WTC11 (cell line): ENCODE measurements around the gene PKHD1.

ENCODE experiments used
- CREB1 ChIP-seq: sonication (generic); formaldehyde crosslinking; IDR thresholded peaks from 2 replicates; pipeline ENCODE4 v1.8.0; 2023; ENCODE audit warnings: mild to moderate bottlenecking, missing genetic modification reagents
- TEAD4 ChIP-seq: sonication (generic); formaldehyde crosslinking; IDR thresholded peaks from 2 replicates; pipeline ENCODE4 v1.8.0; 2022; ENCODE audit warnings: mild to moderate bottlenecking, missing genetic modification reagents
- ZNF263 ChIP-seq: sonication (generic); formaldehyde crosslinking; IDR thresholded peaks from 2 replicates; pipeline ENCODE4 v1.8.1; 2022; ENCODE audit warnings: low read depth, mild to moderate bottlenecking, moderate library complexity, missing genetic modification reagents
- TF ChIP-seq, protein P1 (sequence below): sonication (generic); formaldehyde crosslinking; IDR thresholded peaks from 2 replicates; pipeline ENCODE4 v1.8.1; 2023; ENCODE audit warnings: mild to moderate bottlenecking, missing genetic modification reagents, moderate library complexity
- TF ChIP-seq, protein P2 (sequence below): fragments of 200-600 bp; IDR thresholded peaks from 2 replicates; pipeline ENCODE4 v1.8.0; 2022; ENCODE audit warnings: antibody characterized with exemption
- TF ChIP-seq, protein P3 (sequence below): sonication (generic); formaldehyde crosslinking; IDR thresholded peaks from 2 replicates; pipeline ENCODE4 v1.8.1; 2023; ENCODE audit warnings: mild to moderate bottlenecking, missing genetic modification reagents
- TF ChIP-seq, protein P4 (sequence below): sonication (generic); formaldehyde crosslinking; conservative IDR thresholded peaks from 2 replicates; pipeline ENCODE4 v1.8.1; 2022; ENCODE audit warnings: mild to moderate bottlenecking, missing genetic modification reagents
- TF ChIP-seq, protein P5 (sequence below): sonication (generic); formaldehyde crosslinking; IDR thresholded peaks from 2 replicates; pipeline ENCODE4 v1.8.1; 2022; ENCODE audit warnings: mild to moderate bottlenecking, missing genetic modification reagents, moderate library complexity, borderline replicate concordance
- TF ChIP-seq, protein P6 (sequence below): sonication (generic); formaldehyde crosslinking; IDR thresholded peaks from 2 replicates; pipeline ENCODE4 v1.8.0; 2022; ENCODE audit warnings: mild to moderate bottlenecking, missing genetic modification reagents
- TF ChIP-seq, protein P7 (sequence below): sonication (generic); formaldehyde crosslinking; IDR thresholded peaks from 2 replicates; pipeline ENCODE4 v1.8.0; 2022; ENCODE audit warnings: mild to moderate bottlenecking, missing genetic modification reagents

DNA sequence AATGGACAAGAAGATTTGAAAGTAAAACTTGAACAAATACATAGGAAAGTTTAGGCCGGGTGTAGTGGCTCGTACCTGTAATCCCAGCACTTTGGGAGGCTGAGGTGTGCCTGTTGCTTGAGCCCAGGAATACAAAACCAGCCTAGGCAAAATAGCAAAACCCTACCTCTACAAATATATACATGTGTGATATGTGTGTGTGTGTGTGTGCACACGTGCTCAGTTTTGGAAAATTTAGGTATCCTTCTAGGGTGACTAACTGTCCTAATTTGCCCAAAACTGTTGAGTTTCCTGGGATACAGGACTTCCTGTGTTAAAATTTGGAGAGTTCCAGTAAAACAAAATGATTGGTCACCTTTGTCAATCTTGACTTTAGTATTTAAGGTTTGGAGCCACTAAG, 503.2 kb downstream of the PKHD1 start:
- TF ChIP-seq, protein P1, sequence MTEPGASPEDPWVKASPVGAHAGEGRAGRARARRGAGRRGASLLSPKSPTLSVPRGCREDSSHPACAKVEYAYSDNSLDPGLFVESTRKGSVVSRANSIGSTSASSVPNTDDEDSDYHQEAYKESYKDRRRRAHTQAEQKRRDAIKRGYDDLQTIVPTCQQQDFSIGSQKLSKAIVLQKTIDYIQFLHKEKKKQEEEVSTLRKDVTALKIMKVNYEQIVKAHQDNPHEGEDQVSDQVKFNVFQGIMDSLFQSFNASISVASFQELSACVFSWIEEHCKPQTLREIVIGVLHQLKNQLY (CRISPR knock-in tag): no peak
- TF ChIP-seq, protein P2, sequence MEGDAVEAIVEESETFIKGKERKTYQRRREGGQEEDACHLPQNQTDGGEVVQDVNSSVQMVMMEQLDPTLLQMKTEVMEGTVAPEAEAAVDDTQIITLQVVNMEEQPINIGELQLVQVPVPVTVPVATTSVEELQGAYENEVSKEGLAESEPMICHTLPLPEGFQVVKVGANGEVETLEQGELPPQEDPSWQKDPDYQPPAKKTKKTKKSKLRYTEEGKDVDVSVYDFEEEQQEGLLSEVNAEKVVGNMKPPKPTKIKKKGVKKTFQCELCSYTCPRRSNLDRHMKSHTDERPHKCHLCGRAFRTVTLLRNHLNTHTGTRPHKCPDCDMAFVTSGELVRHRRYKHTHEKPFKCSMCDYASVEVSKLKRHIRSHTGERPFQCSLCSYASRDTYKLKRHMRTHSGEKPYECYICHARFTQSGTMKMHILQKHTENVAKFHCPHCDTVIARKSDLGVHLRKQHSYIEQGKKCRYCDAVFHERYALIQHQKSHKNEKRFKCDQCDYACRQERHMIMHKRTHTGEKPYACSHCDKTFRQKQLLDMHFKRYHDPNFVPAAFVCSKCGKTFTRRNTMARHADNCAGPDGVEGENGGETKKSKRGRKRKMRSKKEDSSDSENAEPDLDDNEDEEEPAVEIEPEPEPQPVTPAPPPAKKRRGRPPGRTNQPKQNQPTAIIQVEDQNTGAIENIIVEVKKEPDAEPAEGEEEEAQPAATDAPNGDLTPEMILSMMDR: no peak
- TF ChIP-seq, protein P3, sequence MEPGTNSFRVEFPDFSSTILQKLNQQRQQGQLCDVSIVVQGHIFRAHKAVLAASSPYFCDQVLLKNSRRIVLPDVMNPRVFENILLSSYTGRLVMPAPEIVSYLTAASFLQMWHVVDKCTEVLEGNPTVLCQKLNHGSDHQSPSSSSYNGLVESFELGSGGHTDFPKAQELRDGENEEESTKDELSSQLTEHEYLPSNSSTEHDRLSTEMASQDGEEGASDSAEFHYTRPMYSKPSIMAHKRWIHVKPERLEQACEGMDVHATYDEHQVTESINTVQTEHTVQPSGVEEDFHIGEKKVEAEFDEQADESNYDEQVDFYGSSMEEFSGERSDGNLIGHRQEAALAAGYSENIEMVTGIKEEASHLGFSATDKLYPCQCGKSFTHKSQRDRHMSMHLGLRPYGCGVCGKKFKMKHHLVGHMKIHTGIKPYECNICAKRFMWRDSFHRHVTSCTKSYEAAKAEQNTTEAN (CRISPR knock-in tag): no peak
- TF ChIP-seq, protein P4, sequence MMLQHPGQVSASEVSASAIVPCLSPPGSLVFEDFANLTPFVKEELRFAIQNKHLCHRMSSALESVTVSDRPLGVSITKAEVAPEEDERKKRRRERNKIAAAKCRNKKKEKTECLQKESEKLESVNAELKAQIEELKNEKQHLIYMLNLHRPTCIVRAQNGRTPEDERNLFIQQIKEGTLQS (CRISPR knock-in tag): no peak
- TF ChIP-seq, protein P5, sequence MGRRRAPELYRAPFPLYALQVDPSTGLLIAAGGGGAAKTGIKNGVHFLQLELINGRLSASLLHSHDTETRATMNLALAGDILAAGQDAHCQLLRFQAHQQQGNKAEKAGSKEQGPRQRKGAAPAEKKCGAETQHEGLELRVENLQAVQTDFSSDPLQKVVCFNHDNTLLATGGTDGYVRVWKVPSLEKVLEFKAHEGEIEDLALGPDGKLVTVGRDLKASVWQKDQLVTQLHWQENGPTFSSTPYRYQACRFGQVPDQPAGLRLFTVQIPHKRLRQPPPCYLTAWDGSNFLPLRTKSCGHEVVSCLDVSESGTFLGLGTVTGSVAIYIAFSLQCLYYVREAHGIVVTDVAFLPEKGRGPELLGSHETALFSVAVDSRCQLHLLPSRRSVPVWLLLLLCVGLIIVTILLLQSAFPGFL: no peak
- no peak for TF ChIP-seq CREB1 (CRISPR knock-in tag)
- no peak for TF ChIP-seq TEAD4
- TF ChIP-seq, protein P6, sequence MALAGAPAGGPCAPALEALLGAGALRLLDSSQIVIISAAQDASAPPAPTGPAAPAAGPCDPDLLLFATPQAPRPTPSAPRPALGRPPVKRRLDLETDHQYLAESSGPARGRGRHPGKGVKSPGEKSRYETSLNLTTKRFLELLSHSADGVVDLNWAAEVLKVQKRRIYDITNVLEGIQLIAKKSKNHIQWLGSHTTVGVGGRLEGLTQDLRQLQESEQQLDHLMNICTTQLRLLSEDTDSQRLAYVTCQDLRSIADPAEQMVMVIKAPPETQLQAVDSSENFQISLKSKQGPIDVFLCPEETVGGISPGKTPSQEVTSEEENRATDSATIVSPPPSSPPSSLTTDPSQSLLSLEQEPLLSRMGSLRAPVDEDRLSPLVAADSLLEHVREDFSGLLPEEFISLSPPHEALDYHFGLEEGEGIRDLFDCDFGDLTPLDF (CRISPR knock-in tag): no peak
- no peak for TF ChIP-seq ZNF263
- TF ChIP-seq, protein P7, sequence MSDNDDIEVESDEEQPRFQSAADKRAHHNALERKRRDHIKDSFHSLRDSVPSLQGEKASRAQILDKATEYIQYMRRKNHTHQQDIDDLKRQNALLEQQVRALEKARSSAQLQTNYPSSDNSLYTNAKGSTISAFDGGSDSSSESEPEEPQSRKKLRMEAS (CRISPR knock-in tag): no peak
